ENCODE results near the gene CDH2.

DNA sequence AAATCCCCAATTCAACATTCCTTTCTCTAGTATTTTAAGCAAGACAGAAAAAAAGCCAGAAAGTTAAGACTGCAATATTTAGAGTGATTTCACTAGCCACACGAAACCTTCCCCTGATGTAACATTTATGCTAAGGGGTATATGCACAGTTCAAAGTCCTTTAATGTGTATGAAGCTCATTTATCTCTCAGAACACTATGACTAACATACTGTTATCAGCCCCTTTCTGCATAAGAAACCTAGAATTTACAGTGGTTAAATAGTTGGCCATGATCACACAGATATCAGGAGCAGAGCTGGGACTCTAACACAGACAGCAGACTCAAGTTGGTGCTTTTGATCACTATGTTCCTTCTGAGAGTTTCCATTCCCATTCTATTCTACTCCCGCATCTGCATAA is 185.5 kb downstream of the CDH2 start:
- TF ChIP-seq POLR2A (IDR thresholded peaks at IDR 0.05) (no peak), EP300 (IDR thresholded peaks at IDR 0.05) (no peak)
- TF ChIP-seq, protein P1, sequence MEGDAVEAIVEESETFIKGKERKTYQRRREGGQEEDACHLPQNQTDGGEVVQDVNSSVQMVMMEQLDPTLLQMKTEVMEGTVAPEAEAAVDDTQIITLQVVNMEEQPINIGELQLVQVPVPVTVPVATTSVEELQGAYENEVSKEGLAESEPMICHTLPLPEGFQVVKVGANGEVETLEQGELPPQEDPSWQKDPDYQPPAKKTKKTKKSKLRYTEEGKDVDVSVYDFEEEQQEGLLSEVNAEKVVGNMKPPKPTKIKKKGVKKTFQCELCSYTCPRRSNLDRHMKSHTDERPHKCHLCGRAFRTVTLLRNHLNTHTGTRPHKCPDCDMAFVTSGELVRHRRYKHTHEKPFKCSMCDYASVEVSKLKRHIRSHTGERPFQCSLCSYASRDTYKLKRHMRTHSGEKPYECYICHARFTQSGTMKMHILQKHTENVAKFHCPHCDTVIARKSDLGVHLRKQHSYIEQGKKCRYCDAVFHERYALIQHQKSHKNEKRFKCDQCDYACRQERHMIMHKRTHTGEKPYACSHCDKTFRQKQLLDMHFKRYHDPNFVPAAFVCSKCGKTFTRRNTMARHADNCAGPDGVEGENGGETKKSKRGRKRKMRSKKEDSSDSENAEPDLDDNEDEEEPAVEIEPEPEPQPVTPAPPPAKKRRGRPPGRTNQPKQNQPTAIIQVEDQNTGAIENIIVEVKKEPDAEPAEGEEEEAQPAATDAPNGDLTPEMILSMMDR (IDR thresholded peaks at IDR 0.05): no peak
